ENCODE results near the gene MARK3. TPM values are rescaled to one million over a fixed set of nuclear protein-coding genes. Genes with fewer than 3 reads are reported as not detected.
A peak's percentile ranks its signal among the peaks of the same experiment; 100 is the strongest.

MARK3 gene
- polyA plus RNA-seq, 1 experiment = 109 TPM

- Histone ChIP-seq H3K4me3 (ENCODE audit: low read depth, low read length) (peak overlapping the region; percentile 41), H3K27me3 (ENCODE audit: control insufficient read depth, insufficient read depth, low read length) (peaks cover 20% of the 10 kb centered on the region), H3K27ac (ENCODE audit: low read depth, low read length) (no peak overlapping the region), H3K9me3 (ENCODE audit: control insufficient read depth, insufficient read depth, low read length) (peaks cover 6% of the 10 kb centered on the region)
- POLR2A ChIA-PET = interaction anchor here (0.8 to 1.0 kb wide), 2 partner anchors 8 to 26 kb away, joined by 4 to 5 read pairs; partner anchors contain the start of gene TRMT61A
- CTCF ChIA-PET = interaction anchor here (0.7 to 1.4 kb wide), 4 partner anchors 9 to 34 kb away, joined by 3 to 5 read pairs (median 4); no protein-coding TSS in a partner anchor
- peak; percentile 55 for TF ChIP-seq CTCF (IDR thresholded peaks at IDR 0.05; ENCODE audit: low read depth, low read length)
- no peak for DNase-seq (ENCODE audit: low read depth, low spot score)
These were observed 135.6 kb downstream of the MARK3 start for GRCh38 chr14:103520657-103521437.

- ChIA-PET POLR2A (interaction anchor here (0.8 to 1.0 kb wide), 2 partner anchors 7 to 26 kb away, joined by 4 to 5 read pairs; partner anchors contain the start of gene TRMT61A), CTCF (interaction anchor here (0.7 to 1.4 kb wide), 4 partner anchors 9 to 35 kb away, joined by 3 to 5 read pairs (median 4); no protein-coding TSS in a partner anchor)
- H3K9me3 ChIP-seq (ENCODE audit: control insufficient read depth, insufficient read depth, low read length) = peaks cover 6% of the 10 kb centered on the region
- peaks cover 20% of the 10 kb centered on the region for H3K27me3 ChIP-seq (ENCODE audit: control insufficient read depth, insufficient read depth, low read length)
- no peak overlapping the region for H3K27ac ChIP-seq (ENCODE audit: low read depth, low read length)
- H3K4me3 ChIP-seq (ENCODE audit: low read depth, low read length) = peak overlapping the region; percentile 53
- DNase-seq (ENCODE audit: low read depth, low spot score) = no peak
- no peak for TF ChIP-seq CTCF (IDR thresholded peaks at IDR 0.05; ENCODE audit: low read depth, low read length)
These were observed 136.3 kb downstream of the MARK3 start for GRCh38 chr14:103521438-103521950.

GRCh38 chr14:103521951-103522563 is 136.8 kb downstream of the MARK3 start:
- ChIA-PET CTCF (interaction anchor here (0.7 to 1.1 kb wide), 2 partner anchors 21 to 25 kb away, joined by 3 to 4 read pairs; no protein-coding TSS in a partner anchor), POLR2A (interaction anchor here (1.0 kb wide), 1 partner anchor 39 kb away, joined by 3 read pairs; no protein-coding TSS in a partner anchor)
- Histone ChIP-seq H3K4me3 (ENCODE audit: low read depth, low read length) (peak overlapping the region; percentile 53), H3K27ac (ENCODE audit: low read depth, low read length) (no peak overlapping the region), H3K9me3 (ENCODE audit: control insufficient read depth, insufficient read depth, low read length) (peaks cover 6% of the 10 kb centered on the region), H3K27me3 (ENCODE audit: control insufficient read depth, insufficient read depth, low read length) (peaks cover 20% of the 10 kb centered on the region)
- DNase-seq (ENCODE audit: low read depth, low spot score) = no peak
- no peak for TF ChIP-seq CTCF (IDR thresholded peaks at IDR 0.05; ENCODE audit: low read depth, low read length)

GRCh38 chr14:103522649-103523574 is 137.7 kb downstream of the MARK3 start, which contains the start of gene CKB:
Gene CKB, minus strand, starts transcription at chr14:103522830. Its CDS starts 337 bp downstream, at chr14:103522493.
- H3K4me3 ChIP-seq (ENCODE audit: low read depth, low read length) = peak within 1 kb of the TSS; percentile 53
- ChIA-PET POLR2A (interaction anchor here (1.0 kb wide), 1 partner anchor 39 kb away, joined by 3 read pairs; no protein-coding TSS in a partner anchor), CTCF (no interaction called here)
- TF ChIP-seq CTCF (IDR thresholded peaks at IDR 0.05; ENCODE audit: low read depth, low read length) = no peak
- no peak for DNase-seq (ENCODE audit: low read depth, low spot score)
- H3K9me3 ChIP-seq (ENCODE audit: control insufficient read depth, insufficient read depth, low read length) = peaks cover 6% of the 10 kb centered on the region
- H3K27ac ChIP-seq (ENCODE audit: low read depth, low read length) = no peak within 1 kb of the TSS
- H3K27me3 ChIP-seq (ENCODE audit: control insufficient read depth, insufficient read depth, low read length) = peaks cover 20% of the 10 kb centered on the region

Data from AG04450 (cell line).